Kidney (tissue), 14 donors: Measurements from ENCODE around the gene DSTN. TPM values are rescaled to one million over a fixed set of nuclear protein-coding genes. Genes with fewer than 3 reads are reported as not detected.

Experiments
- DNase-seq, 5 donors: peaks; one replicate each; pipeline ENCODE4 v3.0.0-alpha.2; 2013 to 2020
- FAIRE-seq: peaks from 2 replicates; lab custom pipeline; 2012; peaks lifted over from hg19 to GRCh38; lab: Jason Lieb, UNC
- H3K27ac ChIP-seq, 2 donors: one replicate each; pipeline ENCODE4 v1.7.0; 2013; ENCODE audit warnings: low read depth in 2 of 2, low read length in 2 of 2, inconsistent platforms in 1 of 2
- H3K27me3 ChIP-seq: one replicate; pipeline ENCODE4 v1.7.1; 2013; ENCODE audit warnings: low read length, inconsistent platforms; ENCODE audit not compliant: control insufficient read depth, insufficient read depth
- H3K36me3 ChIP-seq, 3 donors: one replicate each; pipeline versions ENCODE4 v1.7.0 to v1.7.1; 2013; ENCODE audit warnings: low read length in 3 of 3, control low read depth in 1 of 3, inconsistent platforms in 1 of 3; ENCODE audit not compliant: insufficient read depth in 3 of 3, control insufficient read depth in 2 of 3
- H3K4me1 ChIP-seq, 3 donors: one replicate each; pipeline versions ENCODE4 v1.7.0 to v1.7.1; 2013; ENCODE audit warnings: low read length in 3 of 3, inconsistent platforms in 1 of 3, low read depth in 1 of 3; ENCODE audit not compliant: control insufficient read depth in 2 of 3, insufficient read depth in 2 of 3
- H3K4me3 ChIP-seq, 3 donors: one replicate each; pipeline versions ENCODE4 v1.7.0 to v1.8.1; 2013; ENCODE audit warnings: low read length in 3 of 3, control low read depth in 1 of 3, inconsistent platforms in 1 of 3
- H3K9ac ChIP-seq, 3 donors: one replicate each; pipeline versions ENCODE4 v1.7.0 to v1.7.1; 2013; ENCODE audit warnings: low read length in 3 of 3, control low read depth in 1 of 3, inconsistent platforms in 1 of 3
- H3K9me3 ChIP-seq, 3 donors: one replicate each; pipeline versions ENCODE4 v1.7.0 to v1.7.1; 2013; ENCODE audit warnings: low read length in 3 of 3, control low read depth in 1 of 3, inconsistent platforms in 1 of 3; ENCODE audit not compliant: control insufficient read depth in 2 of 3, insufficient read depth in 1 of 3
- CTCF ChIP-seq: IDR thresholded peaks from 3 replicates; pipeline ENCODE4 v1.5.1; 2012; ENCODE audit warnings: mild to moderate bottlenecking, moderate library complexity, borderline replicate concordance; ENCODE audit not compliant: insufficient read depth; ENCODE audit errors: extremely low read depth
- intact Hi-C: fragments of 100-400 bp; cut with DNase I; formaldehyde crosslinking; loops from one replicate; pipeline ENCODE4 v1.11.1; 2022
- polyA plus RNA-seq: library from polyadenylated mRNA; stranded (reverse); fragments of 350-450 nt; fragmentation: Illumina TruSeq; extraction: RNeasy Lipid Tissue Mini Kit (QIAGEN cat#74804); gene quantifications from one replicate; pipeline ENCODE4 v1.2.3, GENCODE V29; 2014; ENCODE audit warnings: low read depth, low replicate concordance; ENCODE audit not compliant: insufficient read depth
- total RNA-seq: library from RNA; stranded (reverse); fragmentation: NEBNext Ultra II Directional; extraction: Animal tissue kit (Norgen Biotek cat#: 25700); gene quantifications from one replicate; pipeline ENCODE4 v1.2.1, GENCODE V29; 2021
- donor health status: control.
- donor health status: control.
- donor health status: control.
- donor health status: control.
- donor health status: control.
- donor health status: DM: yes; HTN: yes; CAD: no.
- donor health status: Normal renal cell carcinoma (clear cell type).

Gene DSTN
- total and polyA plus RNA-seq, 2 donors from 2014 or later = 409 to 525 TPM

DNA sequence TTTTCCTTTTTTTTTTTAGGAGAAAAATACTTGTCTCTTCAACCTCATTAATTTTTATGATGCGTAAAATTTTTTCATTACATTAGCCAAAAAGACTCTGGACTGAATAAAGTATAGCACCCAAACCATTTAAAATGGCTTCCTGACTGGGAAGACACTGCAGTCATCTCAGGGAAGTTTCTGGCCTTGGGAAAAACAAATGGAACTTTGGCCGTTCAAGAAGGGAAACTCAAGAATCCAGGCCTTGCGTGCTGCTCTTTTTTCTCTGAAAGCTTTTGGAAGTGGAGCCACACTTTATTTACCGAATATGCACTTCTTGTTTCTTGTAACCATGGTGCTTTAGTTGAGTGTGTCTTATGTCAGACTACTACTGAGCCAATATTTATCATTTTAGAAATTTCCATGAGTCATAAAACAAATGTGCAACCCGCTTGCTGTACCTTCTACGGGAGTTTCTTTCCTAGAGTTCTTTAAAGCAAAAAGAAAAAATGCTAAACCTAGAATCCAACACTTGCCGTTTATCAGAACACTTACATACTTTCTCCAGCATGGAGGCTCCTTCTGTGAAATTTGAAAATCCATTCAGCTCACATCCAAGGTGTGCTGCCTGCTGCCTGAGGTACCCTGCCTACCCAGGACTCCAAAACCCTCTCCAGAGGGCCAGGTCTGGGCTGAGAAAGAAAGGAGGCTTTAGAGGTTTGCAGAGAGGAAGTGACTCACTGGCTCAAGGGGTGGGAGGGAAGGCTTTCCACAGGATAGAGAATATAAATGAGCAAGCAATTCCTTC is 11.5 kb upstream of the DSTN start:
- no peaks in the 10 kb centered on the region for H3K9me3 ChIP-seq
- no peak overlapping the region for H3K4me3 ChIP-seq
- TF ChIP-seq CTCF = no peak
- no peak overlapping the region for H3K9ac ChIP-seq
- H3K36me3 ChIP-seq = no peaks in the 10 kb centered on the region
- no peaks in the 10 kb centered on the region for H3K27me3 ChIP-seq
- intact Hi-C loops = no loop called here
- FAIRE-seq (no peak), DNase-seq (peak in 1 of 5 donors; percentile 35)
- H3K4me1 ChIP-seq = peaks cover 4 to 17% (median 9%) of the 10 kb centered on the region in 3 donors
- H3K27ac ChIP-seq = peak overlapping the region; percentile 53 to 59

- intact Hi-C loops = no loop called here
- FAIRE-seq = no peak
These were observed 11.0 kb upstream of the DSTN start for GRCh38 chr20:17558941-17559304.

DNA sequence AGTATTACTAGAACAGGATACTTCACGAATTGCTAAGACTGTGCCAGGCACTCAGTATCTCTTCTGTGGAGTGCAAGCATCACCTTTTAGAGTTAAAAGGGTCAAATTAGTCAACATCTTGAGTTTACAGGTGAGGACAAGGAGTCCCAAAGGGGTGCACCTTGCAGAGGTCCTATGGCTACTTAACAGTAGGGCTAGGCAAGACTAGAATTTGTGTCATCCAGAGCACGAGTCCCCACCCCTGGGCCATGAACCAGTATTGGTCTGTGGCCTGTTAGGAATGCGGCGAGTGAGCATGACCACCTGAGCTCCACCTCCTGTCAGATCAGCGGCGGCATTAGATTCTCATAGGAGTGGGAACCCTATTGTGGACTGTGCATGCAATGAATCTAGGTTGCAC is 10.5 kb upstream of the DSTN start:
- TF ChIP-seq CTCF = no peak
- H3K9me3 ChIP-seq = no peaks in the 10 kb centered on the region
- no peak for FAIRE-seq
- H3K4me1 ChIP-seq = peaks cover 4 to 17% (median 9%) of the 10 kb centered on the region in 3 donors
- DNase-seq = no peak
- peak overlapping the region in 1 of 2 donors; percentile 53 for H3K27ac ChIP-seq
- intact Hi-C loops = no loop called here
- H3K36me3 ChIP-seq = no peaks in the 10 kb centered on the region
- no peak overlapping the region for H3K9ac ChIP-seq
- H3K4me3 ChIP-seq = no peak overlapping the region
- no peaks in the 10 kb centered on the region for H3K27me3 ChIP-seq

More at GRCh38 chr20:17558941-17559304, 11.0 kb upstream of the DSTN start:
- Histone ChIP-seq H3K4me3 (no peak overlapping the region), H3K27me3 (no peaks in the 10 kb centered on the region), H3K4me1 (peaks cover 4 to 17% (median 9%) of the 10 kb centered on the region in 3 donors), H3K27ac (peak overlapping the region; percentile 53 to 59), H3K9ac (no peak overlapping the region), H3K36me3 (no peaks in the 10 kb centered on the region), H3K9me3 (no peaks in the 10 kb centered on the region)
- no peak for DNase-seq
- no peak for TF ChIP-seq CTCF
